ENCODE data around the gene SPTA1. TPM values are rescaled to one million over a fixed set of nuclear protein-coding genes. Genes with fewer than 3 reads are reported as not detected.

Gene SPTA1
- total RNA-seq, 4 donors from 2014 or later: 0.32 TPM; not detected in 3

DNA sequence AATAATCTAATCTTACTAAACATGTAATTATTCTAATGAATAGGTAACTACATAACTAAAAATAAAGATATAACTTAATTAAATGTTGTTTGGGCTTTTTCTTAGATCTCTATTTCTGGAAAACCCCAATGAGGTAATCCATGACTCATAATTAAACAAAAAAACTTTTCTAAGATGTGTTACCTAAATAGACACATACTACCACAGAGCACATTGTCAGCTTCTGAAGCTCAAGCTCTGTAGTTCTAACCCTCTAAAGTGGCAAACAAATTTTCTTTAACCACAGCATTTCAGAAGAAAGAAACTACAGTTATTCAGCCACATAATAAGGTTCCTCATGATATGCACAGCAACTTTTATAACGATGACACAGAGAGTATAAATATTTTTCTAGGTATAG lies 29.8 kb upstream of the SPTA1 start:
- TF ChIP-seq POLR2A (IDR thresholded peaks at IDR 0.05) (no peak), CTCF (IDR thresholded peaks at IDR 0.05) (no peak)
- DNase-seq: no peak
- WGBS, 2 donors: 52 to 62% methylated on average over 1 of the region's 1 CpG

DNA sequence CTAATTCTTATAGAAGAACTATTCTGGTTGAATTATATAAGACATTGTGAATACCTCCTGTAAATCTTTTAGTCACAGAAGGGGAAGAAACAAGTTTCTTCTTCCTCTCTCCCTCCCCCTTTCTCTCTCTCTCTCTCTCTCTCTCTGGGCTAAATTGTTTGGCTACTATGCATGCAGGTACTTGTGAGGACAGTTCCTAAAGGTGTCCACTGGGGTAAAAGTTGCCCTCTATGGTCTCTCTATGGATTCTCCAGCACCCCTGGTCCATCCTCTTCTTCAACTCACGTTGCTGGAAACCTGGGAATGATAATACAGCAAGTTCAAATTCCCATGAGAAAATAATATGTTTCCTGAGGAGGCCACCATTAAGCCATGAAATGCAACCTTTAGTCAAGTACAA lies 28.2 kb upstream of the SPTA1 start:
- Histone ChIP-seq H3K4me1 (no peaks in the 10 kb centered on the region), H3K27me3 (no peaks in the 10 kb centered on the region), H3K36me3 (no peaks in the 10 kb centered on the region), H3K9me3 (no peaks in the 10 kb centered on the region), H3K4me3 (no peak overlapping the region), H3K27ac (no peak overlapping the region)
- intact Hi-C loops (cut with DNase I): no loop called here
- no peak for DNase-seq
- no peak for TF ChIP-seq CTCF (IDR thresholded peaks at IDR 0.05)
- TF ChIP-seq POLR2A (IDR thresholded peaks at IDR 0.05): no peak
- 5 to 36% methylated on average over 1 of the region's 1 CpG for WGBS, 2 donors

More for the DNA sequence above, 29.8 kb upstream of the SPTA1 start:
- H3K27ac ChIP-seq: no peak overlapping the region
- H3K4me3 ChIP-seq: no peak overlapping the region
- no peaks in the 10 kb centered on the region for H3K27me3 ChIP-seq
- H3K9me3 ChIP-seq: no peaks in the 10 kb centered on the region
- H3K36me3 ChIP-seq: no peaks in the 10 kb centered on the region
- intact Hi-C loops (cut with DNase I): no loop called here
- H3K4me1 ChIP-seq: no peaks in the 10 kb centered on the region

GRCh38 chr1:158711098-158711497 lies 24.6 kb upstream of the SPTA1 start:
- no peaks in the 10 kb centered on the region for H3K27me3 ChIP-seq
- no peaks in the 10 kb centered on the region for H3K36me3 ChIP-seq
- no peaks in the 10 kb centered on the region for H3K4me1 ChIP-seq
- no peaks in the 10 kb centered on the region for H3K9me3 ChIP-seq
- DNase-seq: no peak
- TF ChIP-seq CTCF (IDR thresholded peaks at IDR 0.05): no peak
- TF ChIP-seq POLR2A (IDR thresholded peaks at IDR 0.05): no peak
- H3K4me3 ChIP-seq: no peak overlapping the region
- WGBS, 2 donors: 49 to 54% methylated on average over 4 of the region's 4 CpGs
- no peak overlapping the region for H3K27ac ChIP-seq
- intact Hi-C loops (cut with DNase I): no loop called here

GRCh38 chr1:158706096-158706495 lies 19.6 kb upstream of the SPTA1 start:
- Histone ChIP-seq H3K36me3 (no peaks in the 10 kb centered on the region), H3K27me3 (no peaks in the 10 kb centered on the region), H3K4me3 (no peak overlapping the region), H3K9me3 (no peaks in the 10 kb centered on the region), H3K4me1 (no peaks in the 10 kb centered on the region), H3K27ac (no peak overlapping the region)
- TF ChIP-seq CTCF (IDR thresholded peaks at IDR 0.05): no peak
- no peak for TF ChIP-seq POLR2A (IDR thresholded peaks at IDR 0.05)
- no peak for DNase-seq
- intact Hi-C loops (cut with DNase I): no loop called here
- 48 to 79% methylated on average over 2 of the region's 2 CpGs for WGBS, 2 donors

DNA sequence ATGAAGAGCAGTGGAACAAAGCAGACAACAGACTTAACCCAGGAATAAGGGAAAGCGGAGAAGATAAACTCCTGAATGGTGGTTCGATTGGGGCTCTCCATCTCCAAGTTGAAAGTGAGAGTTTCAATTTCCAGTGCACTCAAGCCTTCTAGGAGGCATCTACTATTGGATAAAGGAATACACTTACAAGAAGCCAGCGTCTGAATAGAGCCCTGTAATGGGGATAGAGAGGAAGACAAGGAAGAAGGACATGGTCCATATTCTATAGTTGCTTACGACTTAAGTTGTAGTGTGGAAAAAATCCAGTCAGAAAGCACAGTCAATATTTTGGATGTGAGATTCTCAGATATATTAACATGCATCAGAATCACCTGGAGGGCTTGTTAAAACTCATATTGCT lies 14.0 kb upstream of the SPTA1 start, which contains the start of gene OR6K2:
TSS of gene OR6K2 (minus strand) at position 101 of the 400 bp plus-strand sequence. CDS start at position 101, 0 bp downstream.
- H3K4me1 ChIP-seq: no peaks in the 10 kb centered on the region
- WGBS, 2 donors: 68 to 70% methylated on average over 4 of the region's 4 CpGs
- TF ChIP-seq POLR2A (IDR thresholded peaks at IDR 0.05) (no peak), CTCF (IDR thresholded peaks at IDR 0.05) (no peak)
- no peak within 1 kb of the TSS for H3K27ac ChIP-seq
- no peaks in the 10 kb centered on the region for H3K9me3 ChIP-seq
- intact Hi-C loops (cut with DNase I): no loop called here
- H3K36me3 ChIP-seq: no peaks in the 10 kb centered on the region
- H3K27me3 ChIP-seq: no peaks in the 10 kb centered on the region
- DNase-seq: no peak
- H3K4me3 ChIP-seq: no peak within 1 kb of the TSS
